AG08395 (cell line): ENCODE data around the gene SUPT4H1.
A peak's percentile ranks its signal among the peaks of the same experiment; 100 is the strongest.
"Not testable (repeated sequence)": the region's sequence is repeated elsewhere in the genome, so short reads cannot be mapped to it uniquely, and the experiment has no call there.

ENCODE experiments used
- DNase-seq: peaks from one replicate; pipeline ENCODE4 v3.0.0; 2012; ENCODE audit warnings: mixed read lengths, low spot score

SUPT4H1 gene

DNA sequence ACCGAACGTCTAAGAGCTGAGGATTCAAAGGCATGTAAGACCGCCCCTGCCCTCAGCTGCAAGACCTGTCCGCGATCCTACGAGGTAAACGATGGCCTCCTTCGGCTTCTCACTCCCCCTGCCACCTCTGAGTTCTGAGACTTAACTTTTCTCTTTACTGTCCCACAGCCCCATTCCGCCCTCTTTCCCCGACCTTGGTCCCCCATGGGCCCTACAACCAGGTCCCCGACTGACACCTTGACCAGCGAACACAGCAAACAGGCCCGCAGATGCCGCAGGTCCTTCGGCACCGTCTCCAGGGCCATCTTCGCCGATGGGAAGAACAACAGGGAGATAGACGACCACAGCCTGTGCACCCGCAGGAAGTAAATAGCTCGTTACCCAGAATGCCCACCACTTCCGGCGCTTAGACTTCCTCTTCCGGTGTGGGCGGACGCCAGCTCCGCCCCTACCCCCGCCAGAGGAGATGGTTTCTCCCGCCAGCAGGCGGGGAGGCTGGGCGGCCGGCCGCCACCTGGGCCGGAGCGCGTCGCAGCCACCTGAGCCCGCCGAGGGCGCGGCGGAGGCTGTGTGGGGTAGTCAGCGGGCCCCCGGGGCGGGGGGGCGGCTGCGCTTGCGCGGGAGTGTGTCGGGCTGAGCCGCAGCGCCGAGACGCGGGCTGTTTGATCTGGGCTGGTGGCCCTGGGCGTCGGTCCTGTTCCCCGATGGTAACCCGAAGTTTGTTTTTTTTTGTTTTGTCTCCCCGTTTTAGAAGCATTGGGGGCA lies at the start of gene SUPT4H1:
Gene SUPT4H1, minus strand, starts transcription at position 371 of the 765 bp plus-strand sequence. Its CDS starts 66 bp downstream, at position 305.
- DNase-seq: peak; percentile 97

DNA sequence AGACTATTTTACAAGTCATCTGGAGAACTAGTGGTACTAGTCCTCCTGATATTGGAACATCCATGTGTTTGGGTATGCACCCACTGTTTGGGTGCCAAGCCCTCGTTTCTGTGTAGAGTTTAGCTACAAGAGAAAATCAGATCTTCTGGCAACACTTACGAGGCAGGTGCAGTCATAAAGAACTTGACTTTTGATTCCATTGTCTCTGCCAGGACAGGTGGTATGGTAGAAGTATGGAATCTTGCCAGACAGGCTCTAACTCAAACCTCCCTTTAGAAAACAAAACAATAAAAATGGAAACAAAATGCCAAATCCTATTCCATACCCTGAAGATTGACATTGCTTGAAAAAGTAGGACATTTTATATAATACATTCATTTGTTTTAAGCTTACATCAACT lies 49.3 kb upstream of the SUPT4H1 start:
- no peak for DNase-seq

DNA sequence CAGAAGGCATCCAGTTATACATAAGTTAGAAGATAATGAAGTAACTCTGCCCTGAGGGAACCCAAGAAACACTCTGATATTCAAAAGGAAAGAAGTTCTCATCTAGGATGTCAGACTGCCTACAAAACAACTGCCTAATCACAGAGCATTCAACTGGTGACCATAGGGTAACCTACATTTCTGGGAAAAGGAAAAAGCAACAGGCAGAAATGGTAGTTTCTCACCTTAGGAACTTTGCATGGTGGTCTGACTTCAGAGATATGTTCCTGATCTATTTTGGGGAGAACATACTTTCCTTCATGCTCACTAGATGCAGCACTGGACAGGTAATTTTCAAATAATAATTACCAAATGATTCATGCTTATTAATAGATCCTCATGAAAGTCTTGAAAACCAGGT lies 48.8 kb upstream of the SUPT4H1 start:
- DNase-seq: no peak

DNA sequence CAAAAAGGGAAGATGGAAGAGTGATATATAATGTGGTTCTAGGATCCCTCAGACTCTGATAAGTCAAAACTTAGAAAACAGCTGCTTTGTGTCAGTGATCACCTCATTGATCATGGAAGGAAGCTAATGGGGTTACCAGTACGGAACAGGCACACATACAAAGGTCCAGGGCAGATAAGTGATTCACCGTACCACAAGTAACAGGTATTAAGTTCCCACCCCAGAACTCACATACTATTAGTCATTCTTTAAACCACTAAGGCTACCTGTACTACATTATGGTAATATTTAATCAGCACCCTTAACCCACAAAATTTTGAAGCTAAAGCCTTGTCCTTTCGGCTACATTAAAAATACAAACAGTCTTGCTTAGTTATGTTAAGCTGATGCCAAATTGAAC lies 48.0 kb upstream of the SUPT4H1 start:
- no peak for DNase-seq

DNA sequence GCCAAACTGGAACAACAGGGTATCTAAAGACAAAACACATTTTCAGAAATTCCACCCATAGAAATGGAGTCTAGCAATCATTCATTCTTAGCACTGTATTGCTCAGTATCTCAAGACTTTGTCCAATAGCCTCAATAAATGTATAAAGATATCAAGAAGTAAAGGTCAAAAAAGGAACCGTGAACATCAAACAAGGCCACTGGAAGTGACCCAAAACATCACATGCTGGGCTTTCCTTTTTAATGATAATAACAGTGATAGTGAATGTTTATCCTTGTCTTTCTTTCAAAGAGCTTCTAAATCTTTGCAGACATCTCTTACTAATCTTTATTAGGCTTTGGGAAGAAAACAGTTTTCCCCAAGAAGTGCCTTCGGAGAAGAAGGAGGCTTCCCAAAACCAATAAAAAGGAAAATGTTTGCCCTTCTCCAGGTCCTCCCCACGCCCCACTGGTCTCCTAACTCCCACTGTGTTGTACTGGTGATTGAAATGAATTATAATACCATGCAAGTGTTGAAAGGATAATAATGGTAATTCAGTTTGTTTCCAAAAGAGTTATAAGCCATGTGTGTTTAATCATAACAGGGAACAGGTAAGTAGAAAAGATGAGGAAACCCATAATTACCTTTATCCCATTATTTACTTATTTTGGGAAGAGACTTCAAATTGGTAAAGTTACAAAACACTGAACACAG lies 46.7 kb upstream of the SUPT4H1 start:
- DNase-seq: no peak

DNA sequence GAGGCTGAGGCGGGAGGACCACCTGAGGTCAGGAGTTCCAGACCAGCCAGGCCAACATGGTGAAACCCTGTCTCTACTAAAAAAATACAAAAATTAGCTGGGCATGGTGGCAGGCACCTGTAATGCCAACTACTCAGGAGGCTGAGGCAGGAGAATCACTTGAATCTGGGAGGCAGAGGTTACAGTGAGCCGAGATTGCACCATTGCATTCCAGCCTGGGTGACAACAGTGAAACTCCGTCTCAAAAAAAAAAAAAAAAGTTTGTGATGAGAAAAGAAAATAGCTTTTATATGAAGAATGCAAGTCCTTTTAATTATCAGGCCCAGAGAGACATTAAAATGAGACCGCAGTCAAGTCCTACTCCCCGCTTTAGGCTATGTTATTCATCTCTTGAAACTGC lies 45.4 kb upstream of the SUPT4H1 start:
- DNase-seq: not testable (repeated sequence)

DNA sequence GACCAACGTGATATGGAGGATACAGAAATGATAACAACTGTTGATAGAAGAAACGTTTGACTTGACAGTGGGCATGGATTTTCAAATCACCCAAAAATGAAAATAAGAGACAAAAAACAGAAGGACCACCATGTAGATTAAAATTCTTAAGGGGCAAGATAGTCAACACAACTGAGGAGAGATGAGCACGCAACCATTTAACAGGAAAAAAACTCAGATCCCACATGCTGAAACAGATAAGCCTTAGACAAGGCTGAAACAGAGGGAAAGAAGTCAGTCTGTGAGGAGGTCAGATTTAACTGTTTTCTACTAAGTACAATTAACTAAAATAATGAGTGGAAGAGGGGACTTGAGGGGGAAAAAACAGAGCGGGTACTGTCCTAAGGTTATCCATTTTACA lies 44.2 kb upstream of the SUPT4H1 start:
- DNase-seq: no peak

DNA sequence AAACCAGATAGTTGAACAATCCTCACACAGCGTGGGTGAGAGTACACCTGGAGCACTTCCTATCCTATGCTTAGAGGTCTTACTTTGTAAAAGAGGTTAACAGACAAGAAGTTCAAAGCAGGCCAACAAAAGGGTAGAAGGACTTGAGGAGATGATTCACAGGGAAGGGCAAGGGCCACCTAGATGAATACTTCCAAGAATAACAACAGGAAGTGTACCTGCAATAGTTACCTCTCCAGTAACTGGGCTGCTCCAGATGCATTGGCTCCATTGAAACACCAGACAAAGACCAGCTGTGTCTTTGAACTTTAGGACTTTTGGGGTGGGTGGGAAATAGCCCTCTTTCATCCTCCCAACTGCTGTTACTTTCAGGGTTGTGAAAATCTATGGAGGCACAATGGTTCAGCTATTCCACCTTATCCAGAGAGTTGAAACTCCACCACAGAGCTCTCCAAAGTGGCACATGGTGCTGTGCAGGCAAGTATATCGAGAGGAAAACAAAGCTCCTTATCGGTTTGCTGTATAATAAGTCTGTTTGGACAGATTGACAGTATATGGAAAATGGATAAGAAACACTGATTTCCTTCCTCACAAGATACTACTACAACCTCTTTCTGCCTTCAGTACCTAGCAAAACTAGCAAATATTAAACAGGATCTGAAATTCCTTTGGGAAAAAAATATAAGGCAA lies 42.7 kb upstream of the SUPT4H1 start:
- DNase-seq: no peak

DNA sequence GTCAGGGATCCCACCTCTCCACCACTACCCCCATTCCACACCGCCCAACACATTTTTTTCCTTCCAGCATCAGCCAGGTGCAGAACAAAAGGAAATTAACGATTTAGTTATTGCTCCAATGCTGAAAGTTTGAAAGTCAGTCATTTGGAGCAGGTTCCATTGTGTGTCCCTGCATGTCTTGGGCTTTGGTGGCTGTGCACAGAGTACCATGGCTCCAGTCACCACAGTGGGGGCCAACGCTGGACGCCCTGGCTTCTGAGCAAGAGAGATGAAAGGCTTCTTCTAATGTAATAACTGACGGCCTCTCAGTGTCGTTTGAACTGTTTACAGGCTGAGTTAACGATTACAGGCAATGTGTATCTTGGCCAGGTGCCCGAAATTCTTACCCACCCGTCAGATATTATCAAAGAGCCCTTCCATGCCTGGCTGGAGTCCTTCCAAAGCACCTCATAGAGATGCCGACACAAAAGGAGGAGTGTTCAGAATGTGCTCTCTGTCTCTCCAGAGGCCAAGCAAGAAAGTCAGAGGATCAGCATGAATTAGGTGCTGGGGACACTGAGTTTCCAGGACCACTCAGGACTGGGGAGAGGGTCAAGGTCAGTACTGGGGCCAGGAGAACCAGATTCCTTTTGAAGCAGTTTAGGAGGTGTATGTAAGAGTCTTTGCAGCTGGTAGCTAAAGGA lies 39.4 kb upstream of the SUPT4H1 start:
- no peak for DNase-seq

DNA sequence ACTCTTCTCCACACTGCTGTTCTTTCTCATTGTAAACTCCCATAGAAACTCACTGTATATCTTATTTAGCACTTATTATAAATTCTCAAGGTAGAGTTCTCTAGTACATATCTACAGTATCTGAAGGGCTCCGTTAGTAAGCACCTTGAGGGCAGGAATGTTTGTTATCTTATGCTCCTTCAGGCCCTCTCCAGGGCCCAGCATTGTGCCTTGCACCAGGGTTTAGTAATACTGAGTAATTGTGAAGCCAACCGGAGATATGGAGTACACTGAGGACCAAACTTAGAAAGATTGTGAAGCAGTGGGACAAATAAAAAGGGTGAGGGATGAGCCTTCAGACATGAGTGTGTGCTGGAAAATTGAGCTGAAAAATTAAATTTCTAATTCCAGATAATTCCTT lies 38.9 kb upstream of the SUPT4H1 start:
- no peak for DNase-seq

DNA sequence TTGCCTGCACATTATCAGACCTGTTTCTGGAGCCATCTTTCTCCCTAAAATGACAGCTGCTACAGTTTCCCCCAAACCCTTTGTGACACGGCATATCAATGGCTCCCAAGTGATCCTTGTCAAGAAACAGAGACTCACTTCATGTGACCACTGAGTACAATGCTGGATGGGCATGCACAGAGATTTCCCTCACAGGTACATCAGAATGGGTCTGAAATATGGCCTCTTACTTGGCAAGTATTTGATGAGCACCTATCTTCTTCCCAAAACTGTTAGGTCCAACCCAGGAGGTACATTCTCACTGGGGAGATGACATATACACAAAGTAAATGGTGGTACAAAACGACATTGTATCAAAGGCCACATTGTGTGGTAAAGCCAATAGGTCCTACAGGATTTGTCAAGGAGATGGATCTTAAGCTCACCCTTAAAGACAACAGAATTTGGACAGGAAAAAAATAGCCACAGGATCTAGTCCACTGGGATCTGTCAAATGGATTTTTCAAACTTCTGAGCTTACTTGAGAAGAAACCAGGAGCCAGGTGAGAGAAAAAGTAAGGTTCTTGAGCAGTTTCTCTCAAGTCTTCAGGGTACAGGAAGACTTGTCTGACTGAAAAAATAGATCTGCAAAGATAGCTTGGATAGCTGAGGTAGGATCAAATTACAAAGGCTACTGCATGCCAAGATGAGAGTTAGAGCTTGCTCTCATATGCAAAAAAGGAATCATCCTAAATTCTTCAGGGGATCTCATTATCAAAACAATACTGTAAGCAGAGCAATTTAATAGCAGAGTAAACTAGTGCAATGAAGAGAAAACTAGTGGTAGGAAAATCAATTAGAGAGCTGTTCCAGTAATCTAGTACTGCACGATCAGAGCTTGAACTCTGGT lies 36.5 kb upstream of the SUPT4H1 start:
- DNase-seq: no peak

DNA sequence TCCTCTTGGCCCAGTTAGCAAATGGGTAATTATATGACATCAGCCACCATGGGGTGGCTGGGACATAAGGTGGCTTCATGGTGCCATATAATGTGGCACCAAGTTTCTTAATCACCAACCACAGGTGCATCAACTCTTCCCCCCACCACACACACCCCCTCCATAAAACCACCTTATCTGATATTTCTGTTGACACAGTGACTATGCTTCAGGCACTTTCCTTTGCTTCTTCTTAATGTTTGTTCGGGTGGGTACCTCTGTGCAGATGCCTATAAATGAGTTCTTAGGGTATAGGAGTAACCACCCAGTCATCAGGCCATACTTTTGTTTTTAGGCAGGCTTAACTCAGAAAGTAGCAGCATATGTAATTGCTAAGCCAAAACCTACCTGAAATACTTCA lies 35.8 kb upstream of the SUPT4H1 start:
- DNase-seq: no peak

DNA sequence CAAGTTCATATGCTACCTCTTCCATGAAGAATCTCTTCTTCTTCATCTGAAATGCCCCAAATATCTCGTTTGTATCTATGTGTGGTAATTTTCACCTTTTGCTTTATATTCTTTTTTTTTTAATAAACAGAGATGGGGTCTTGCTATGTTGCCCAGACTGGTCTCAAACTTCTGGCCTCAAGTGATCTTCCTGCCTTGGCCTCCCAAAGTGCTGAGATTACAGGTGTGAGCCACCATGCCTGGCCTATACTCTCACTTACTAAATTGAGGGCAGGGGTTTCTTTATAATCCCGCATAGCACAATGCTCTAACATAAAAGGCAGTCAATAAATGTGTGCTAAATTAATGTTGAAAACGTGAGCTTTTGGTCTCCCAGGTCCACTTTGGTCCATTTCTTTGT lies 34.7 kb upstream of the SUPT4H1 start:
- DNase-seq: no peak

DNA sequence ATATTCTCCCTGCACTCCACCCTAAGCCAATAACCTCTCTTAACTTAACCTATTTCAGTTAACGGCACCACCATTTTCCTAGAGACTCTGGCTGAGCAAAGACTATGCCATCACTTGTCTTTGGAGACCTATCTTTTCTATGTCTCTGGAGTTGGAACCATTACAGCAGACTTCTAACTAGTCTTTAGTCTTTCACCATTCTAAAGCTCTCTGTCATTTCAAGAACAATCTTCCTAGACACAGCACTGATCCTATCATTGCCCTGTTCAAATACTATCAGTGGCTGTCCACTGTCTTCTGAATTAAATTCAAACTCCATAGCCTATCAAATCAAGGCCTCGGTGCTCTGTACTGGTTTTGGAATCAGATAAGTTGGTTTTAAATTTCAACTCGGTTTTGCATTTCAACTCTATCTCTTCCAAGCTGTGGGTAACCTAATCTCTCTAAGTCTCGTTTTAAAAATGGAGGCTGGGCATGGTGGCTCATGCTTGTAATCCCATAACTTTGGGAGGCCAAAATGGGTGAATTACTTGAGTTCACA lies 33.4 kb upstream of the SUPT4H1 start:
- no peak for DNase-seq

DNA sequence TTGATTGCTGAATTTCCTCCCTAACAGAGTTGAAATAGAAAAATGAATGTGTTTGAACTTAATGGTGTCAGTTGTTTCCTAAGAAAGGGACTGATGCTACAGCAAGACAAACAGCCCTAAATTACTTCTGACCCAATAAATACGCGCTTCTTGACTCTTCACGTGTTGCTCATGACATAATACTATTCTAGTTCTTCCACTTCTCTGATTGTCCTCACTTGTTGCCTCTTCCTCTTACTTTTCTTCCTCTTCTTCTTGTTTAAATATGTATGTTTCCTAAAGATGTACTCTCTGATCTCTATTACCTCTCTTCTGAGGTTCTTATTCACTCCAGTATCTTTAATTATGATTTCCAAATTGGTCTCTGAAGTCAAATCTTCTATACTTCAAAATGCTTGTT lies 32.9 kb upstream of the SUPT4H1 start:
- no peak for DNase-seq

DNA sequence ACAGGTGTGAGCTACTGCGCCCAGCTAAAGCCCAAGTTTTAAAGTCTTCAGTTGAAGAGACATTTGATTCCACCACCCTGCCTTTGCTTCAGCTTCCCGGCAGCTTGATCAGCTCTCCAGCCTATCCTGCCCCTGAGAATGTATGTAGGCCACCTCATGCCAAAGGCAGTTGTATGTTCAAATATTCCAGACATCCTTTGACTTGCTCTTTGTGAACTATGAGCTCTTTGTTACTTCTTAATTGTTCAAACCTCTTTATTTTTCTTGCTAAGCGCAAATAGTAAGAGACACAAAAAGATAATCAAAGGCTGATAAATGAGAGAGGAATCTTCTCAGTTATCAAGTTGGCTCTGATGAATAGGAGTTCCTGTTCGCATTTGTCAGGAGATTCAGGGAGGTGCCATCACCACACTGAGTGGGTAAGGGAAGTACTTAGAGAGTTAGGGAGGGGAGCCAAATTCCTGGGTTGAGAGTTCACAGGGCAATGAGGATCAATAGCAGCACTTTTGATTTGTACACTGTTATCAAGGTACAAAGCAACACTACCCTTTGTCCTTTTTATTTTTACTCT lies 32.0 kb upstream of the SUPT4H1 start:
- DNase-seq: no peak

DNA sequence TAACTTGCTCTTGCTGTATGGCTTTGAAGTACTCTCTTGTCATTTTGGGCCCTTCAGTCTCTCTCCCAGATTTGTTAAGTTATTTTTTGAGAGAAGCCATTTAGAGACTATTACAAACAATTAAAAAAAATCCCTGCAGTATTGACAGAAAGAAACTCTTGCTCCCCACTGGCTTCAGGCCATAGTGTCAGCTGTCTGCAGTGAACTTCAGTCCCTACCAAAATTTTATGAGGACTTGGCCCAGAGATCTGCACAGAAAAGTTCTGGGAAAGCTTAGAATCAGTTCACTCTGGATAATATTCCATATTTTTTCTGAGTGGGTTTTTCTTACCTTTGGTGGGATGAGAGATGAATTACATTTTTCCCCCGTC lies 30.9 kb upstream of the SUPT4H1 start:
- DNase-seq: no peak

DNA sequence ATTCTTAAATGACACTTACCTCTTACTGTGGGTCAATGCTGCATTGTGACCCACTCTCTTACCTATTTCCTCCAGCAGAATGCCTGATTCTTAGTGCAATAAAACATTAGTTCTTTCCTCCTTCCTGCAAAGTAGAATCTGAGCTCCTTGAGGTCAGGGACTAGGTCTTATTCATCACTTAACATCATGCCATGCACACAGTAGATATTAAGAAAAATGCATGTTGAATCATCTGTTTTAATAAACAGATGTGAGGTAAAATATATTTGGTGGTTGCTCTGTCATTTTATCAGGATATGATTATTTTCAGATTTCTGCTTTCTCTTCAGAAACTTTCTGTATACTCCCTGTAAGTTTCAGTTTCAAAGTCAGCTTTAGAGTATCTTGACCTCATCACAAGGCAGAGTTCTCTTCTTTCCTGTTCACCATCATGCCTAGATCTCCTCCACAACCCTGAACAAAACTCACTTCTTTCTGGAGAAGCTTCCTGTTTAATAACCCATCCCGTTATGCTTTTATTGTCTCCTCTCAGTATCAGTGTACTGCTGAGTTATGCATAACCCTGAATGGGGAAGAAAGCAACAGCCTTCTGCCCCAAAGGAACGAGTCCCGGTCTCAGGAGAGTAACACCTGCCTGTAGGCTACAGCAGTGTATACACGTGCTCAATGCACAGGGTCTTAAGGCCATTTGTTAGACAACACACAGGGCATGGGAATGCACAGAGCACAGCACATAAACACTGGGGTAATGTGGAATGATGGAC lies 30.3 kb upstream of the SUPT4H1 start:
- DNase-seq: no peak

DNA sequence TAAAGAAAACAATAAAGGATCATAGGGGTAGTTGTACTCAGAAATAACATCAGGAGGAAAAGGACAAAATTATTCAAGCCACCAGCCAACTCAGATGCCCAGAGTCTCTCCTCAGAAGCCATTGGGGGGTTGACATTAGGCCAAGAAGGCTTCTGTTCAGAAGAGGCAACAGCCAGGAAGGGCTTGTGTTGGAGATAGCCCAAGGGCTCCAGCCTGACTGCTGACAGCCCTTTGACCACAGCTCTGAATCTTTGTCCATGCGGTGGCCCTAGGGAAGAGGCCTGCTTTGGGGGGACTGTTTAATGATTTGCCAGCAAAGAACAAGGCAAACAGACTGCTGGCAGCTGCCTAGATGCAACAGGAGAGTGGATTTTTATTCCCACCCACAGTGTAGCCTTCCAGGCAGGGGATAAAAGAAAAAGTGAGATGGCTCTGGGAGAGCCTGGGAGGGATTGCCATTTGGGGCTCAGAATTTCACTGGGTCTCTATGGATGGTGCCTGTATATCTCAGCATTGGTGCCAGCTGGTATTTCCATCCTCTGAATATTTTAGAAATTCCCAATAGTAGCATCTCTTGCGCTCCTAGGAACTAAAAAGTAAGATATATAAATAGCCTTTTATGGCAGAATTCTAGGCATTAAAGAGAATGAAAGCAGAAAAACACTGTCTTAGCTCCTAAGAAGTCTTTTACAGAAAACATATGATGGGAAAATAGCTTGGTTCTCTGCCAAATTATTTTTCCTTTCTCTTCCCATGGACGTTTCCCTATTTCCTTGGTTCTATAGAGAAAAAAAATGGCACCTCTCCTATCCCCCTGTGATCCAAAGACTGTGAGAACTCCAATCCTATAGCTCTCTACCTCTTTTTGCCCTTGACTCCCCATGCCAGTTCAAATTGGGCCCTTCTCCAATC lies 29.4 kb upstream of the SUPT4H1 start:
- DNase-seq: no peak
